IMR-90 (cell line): ENCODE results near the gene PIP5K1C. TPM values are rescaled to one million over a fixed set of nuclear protein-coding genes. Genes with fewer than 3 reads are reported as not detected.

Experiments
- ATAC-seq: fragments of 200-7000 bp; cut with Tn5 transposase; 2 replicates; pipeline ENCODE4 v1.9.1; 2020; ENCODE audit warnings: low read depth, mild to moderate bottlenecking, moderate library complexity
- BruUV-seq: library from RNA; stranded (reverse); fragments of 400-500 nt; replicated peaks from 2 replicates; lab custom pipeline; 2021; lab: Mats Ljungman, UMichigan
- CTCF ChIA-PET: fragments of 300-600 bp; formaldehyde crosslinking; extraction: SDS; loops from one replicate; lab custom pipeline; 2021; ENCODE audit warnings: antibody characterized with exemption; lab: Yijun Ruan, JAX
- POLR2A ChIA-PET: fragments of 300-600 bp; sonication (Branson Sonifier 250); formaldehyde crosslinking; loops from one replicate; lab custom pipeline; 2022; ENCODE audit warnings: antibody characterized with exemption; ENCODE audit not compliant: unreplicated experiment; lab: Charles Lee
- DNase-seq: peaks from one replicate; pipeline ENCODE4 v3.0.0; 2013
- H2AFZ ChIP-seq: replicated peaks from 2 replicates; pipeline ENCODE3; 2013; ENCODE audit warnings: low read length, mild to moderate bottlenecking; ENCODE audit not compliant: poor library complexity
- H2AK5ac ChIP-seq: 2 replicates; pipeline ENCODE4 v1.6.1; 2013; ENCODE audit warnings: low read depth, low read length, inconsistent platforms
- H2AK9ac ChIP-seq: replicated peaks from 2 replicates; pipeline ENCODE3; 2013; ENCODE audit warnings: mild to moderate bottlenecking, low read depth, low read length, moderate library complexity; ENCODE audit not compliant: poor library complexity
- H2BK120ac ChIP-seq: 2 replicates; pipeline ENCODE4 v1.6.1; 2013; ENCODE audit warnings: low read depth, low read length, inconsistent platforms
- H2BK15ac ChIP-seq: 3 replicates; pipeline ENCODE4 v1.6.1; 2013; ENCODE audit warnings: low read depth, low read length, inconsistent platforms
- H2BK20ac ChIP-seq: 2 replicates; pipeline ENCODE4 v1.6.1; 2013; ENCODE audit warnings: low read depth, mild to moderate bottlenecking, inconsistent platforms, low read length, moderate library complexity
- H2BK5ac ChIP-seq: 2 replicates; pipeline ENCODE4 v1.6.1; 2013; ENCODE audit warnings: mild to moderate bottlenecking, low read depth, low read length, inconsistent platforms; ENCODE audit not compliant: poor library complexity, severe bottlenecking
- H3K14ac ChIP-seq: replicated peaks from 2 replicates; pipeline ENCODE4 v1.6.1; 2013; ENCODE audit warnings: low read depth, low read length, inconsistent platforms
- H3K18ac ChIP-seq: 2 replicates; pipeline ENCODE4 v1.6.1; 2013; ENCODE audit warnings: low read depth, low read length, control low read depth
- H3K23ac ChIP-seq: 2 replicates; pipeline ENCODE4 v1.6.1; 2013; ENCODE audit warnings: low read depth, low read length, inconsistent platforms
- H3K27ac ChIP-seq: 2 replicates; pipeline ENCODE4 v1.5.1; 2013; ENCODE audit warnings: mild to moderate bottlenecking, control low read depth, low read length; ENCODE audit not compliant: insufficient read depth
- H3K27me3 ChIP-seq: 2 replicates; pipeline ENCODE4 v1.6.1; 2013; ENCODE audit warnings: low read length; ENCODE audit not compliant: control insufficient read depth, insufficient read depth
- H3K36me3 ChIP-seq: 2 replicates; pipeline ENCODE4 v1.6.1; 2013; ENCODE audit warnings: low read length, mixed read lengths; ENCODE audit not compliant: control insufficient read depth, insufficient read depth
- H3K4ac ChIP-seq: 2 replicates; pipeline ENCODE4 v1.6.1; 2013; ENCODE audit warnings: low read depth, low read length, inconsistent platforms
- H3K4me1 ChIP-seq: 2 replicates; pipeline ENCODE4 v1.6.1; 2013; ENCODE audit warnings: low read length, mixed read lengths; ENCODE audit not compliant: control insufficient read depth, insufficient read depth
- H3K4me2 ChIP-seq: 2 replicates; pipeline ENCODE4 v1.6.1; 2013; ENCODE audit warnings: low read depth, mild to moderate bottlenecking, control low read depth, low read length, moderate library complexity
- H3K4me3 ChIP-seq: 2 replicates; pipeline ENCODE4 v1.5.1; 2013; ENCODE audit warnings: low read depth, mild to moderate bottlenecking, control low read depth, low read length, moderate library complexity; ENCODE audit not compliant: insufficient read depth
- H3K56ac ChIP-seq: 2 replicates; pipeline ENCODE4 v1.6.1; 2013; ENCODE audit warnings: low read length, inconsistent platforms; ENCODE audit not compliant: insufficient read depth; ENCODE audit errors: extremely low read depth
- H3K79me1 ChIP-seq, 2 experiments: 2 replicates each; pipeline ENCODE4 v1.6.1; 2013; ENCODE audit warnings: low read length in 2 of 2, inconsistent platforms in 1 of 2, low read depth in 1 of 2
- H3K9ac ChIP-seq: 2 replicates; pipeline ENCODE4 v1.6.1; 2013; ENCODE audit warnings: low read depth, low read length, control low read depth
- H3K9me1 ChIP-seq: 2 replicates; pipeline ENCODE4 v1.6.1; 2013; ENCODE audit warnings: low read length, inconsistent platforms; ENCODE audit not compliant: insufficient read depth
- H3K9me3 ChIP-seq: 2 replicates; pipeline ENCODE4 v1.6.1; 2013; ENCODE audit warnings: low read length; ENCODE audit not compliant: control insufficient read depth, insufficient read depth
- H4K20me1 ChIP-seq: 2 replicates; pipeline ENCODE4 v1.6.1; 2013; ENCODE audit warnings: low read length, inconsistent platforms; ENCODE audit not compliant: insufficient read depth
- H4K5ac ChIP-seq: 2 replicates; pipeline ENCODE4 v1.6.1; 2013; ENCODE audit warnings: mild to moderate bottlenecking, low read depth, low read length, control low read depth
- H4K8ac ChIP-seq, 2 experiments: 2 replicates each; pipeline ENCODE4 v1.6.1; 2013; ENCODE audit warnings: low read depth in 2 of 2, low read length in 2 of 2, control low read depth in 1 of 2, inconsistent platforms in 1 of 2
- H4K91ac ChIP-seq: 2 replicates; pipeline ENCODE4 v1.6.1; 2013; ENCODE audit warnings: low read depth, low read length, inconsistent platforms; ENCODE audit not compliant: insufficient read depth
- BHLHE40 ChIP-seq: fragments of 150-350 bp; IDR thresholded peaks from 2 replicates; pipeline ENCODE4 v1.6.1; 2016; ENCODE audit warnings: mild to moderate bottlenecking, low read depth, low read length
- CEBPB ChIP-seq: IDR thresholded peaks from 2 replicates; pipeline ENCODE4 v1.6.1; 2012; ENCODE audit warnings: low read depth, low read length, improper control_type of control experiment
- CHD1 ChIP-seq: IDR thresholded peaks from 2 replicates; pipeline ENCODE4 v1.6.1; 2012; ENCODE audit warnings: low read depth, low read length, improper control_type of control experiment
- FOS ChIP-seq: fragments of 150-350 bp; IDR thresholded peaks from 2 replicates; pipeline ENCODE4 v1.6.1; 2016; ENCODE audit warnings: low read depth, low read length
- MAFK ChIP-seq: IDR thresholded peaks from 2 replicates; pipeline ENCODE4 v1.6.1; 2012; ENCODE audit warnings: low read depth, low read length, improper control_type of control experiment
- MAZ ChIP-seq: IDR thresholded peaks from 2 replicates; pipeline ENCODE4 v1.6.1; 2012; ENCODE audit warnings: low read depth, mild to moderate bottlenecking, low read length, improper control_type of control experiment, moderate library complexity, borderline replicate concordance
- MXI1 ChIP-seq: IDR thresholded peaks from 2 replicates; pipeline ENCODE4 v1.6.1; 2012; ENCODE audit warnings: low read depth, mild to moderate bottlenecking, low read length, moderate library complexity, borderline replicate concordance
- NFE2L2 ChIP-seq: fragments of 150-350 bp; IDR thresholded peaks from 2 replicates; pipeline ENCODE4 v1.6.1; 2016; ENCODE audit warnings: low read depth, mild to moderate bottlenecking, low read length
- POLR2A ChIP-seq: IDR thresholded peaks from 2 replicates; pipeline ENCODE4 v1.6.1; 2012; ENCODE audit warnings: mild to moderate bottlenecking, low read depth, low read length
- RAD21 ChIP-seq: IDR thresholded peaks from 2 replicates; pipeline ENCODE4 v1.6.1; 2012; ENCODE audit warnings: low read length, improper control_type of control experiment
- RCOR1 ChIP-seq: IDR thresholded peaks from 2 replicates; pipeline ENCODE4 v1.6.1; 2012; ENCODE audit warnings: mild to moderate bottlenecking, low read length, improper control_type of control experiment; ENCODE audit not compliant: insufficient replicate concordance
- RFX5 ChIP-seq: IDR thresholded peaks from 2 replicates; pipeline ENCODE4 v1.8.0; 2012; ENCODE audit warnings: low read depth, mild to moderate bottlenecking, low read length, moderate library complexity
- SMC3 ChIP-seq: fragments of 150-350 bp; IDR thresholded peaks from 2 replicates; pipeline ENCODE4 v1.6.1; 2016; ENCODE audit warnings: low read depth, mild to moderate bottlenecking, antibody characterized with exemption, low read length, moderate library complexity
- WGBS, 2 experiments: methylation state at CpG; one replicate each; pipeline versions ENCODE4 v1.1.5 to v1.1.7; 2013; ENCODE audit warnings: missing lambda C conversion rate in 2 of 2; ENCODE audit not compliant: insufficient read length in 1 of 2; ENCODE audit errors: extremely low coverage in 2 of 2; 5-methylcytosine and 5-hydroxymethylcytosine counted together
- dilution Hi-C: fragments of 300-500 bp; cut with HindIII; formaldehyde crosslinking; loops from one replicate; pipeline ENCODE4 v1.14.3; 2018; ENCODE audit warnings: low sequenced_read_pairs; ENCODE audit not compliant: unreplicated experiment
- in situ Hi-C: fragments of 300-500 bp; cut with MboI; formaldehyde crosslinking; loops from 3 replicates; pipeline ENCODE4 v1.14.3; 2019; ENCODE audit warnings: low sequenced_read_pairs, inconsistent platforms, mixed read lengths
- intact Hi-C: fragments of 100-400 bp; cut with micrococcal nuclease; formaldehyde crosslinking; loops from 2 replicates; pipeline ENCODE4 v1.10.0; 2022
- polyA plus RNA-seq, 3 experiments: library from polyadenylated mRNA; depleted of rRNA; stranded (reverse); fragments of >200 nt; gene quantifications; 2 replicates each; pipeline ENCODE4 v1.2.3, GENCODE V29; 2012; ENCODE audit warnings: low replicate concordance in 1 of 3
- total RNA-seq: library from RNA; depleted of rRNA; stranded (reverse); fragments of >200 nt; gene quantifications from 2 replicates; pipeline ENCODE4 v1.2.3, GENCODE V29; 2012
- TF ChIP-seq, protein P1 (sequence below): fragments of 150-350 bp; IDR thresholded peaks from 2 replicates; pipeline ENCODE4 v1.6.1; 2017; ENCODE audit warnings: mild to moderate bottlenecking, antibody characterized with exemption, low read length, low read depth
- TF ChIP-seq, protein P2 (sequence below): fragments of 150-350 bp; IDR thresholded peaks from 2 replicates; pipeline ENCODE4 v1.6.1; 2016; ENCODE audit warnings: low read depth, mild to moderate bottlenecking, low read length, moderate library complexity, borderline replicate concordance

Gene PIP5K1C
- total and polyA plus RNA-seq, 2 of the 4 experiments (the other 2 are of a cell fraction) = 13.6 to 23.3 TPM

DNA sequence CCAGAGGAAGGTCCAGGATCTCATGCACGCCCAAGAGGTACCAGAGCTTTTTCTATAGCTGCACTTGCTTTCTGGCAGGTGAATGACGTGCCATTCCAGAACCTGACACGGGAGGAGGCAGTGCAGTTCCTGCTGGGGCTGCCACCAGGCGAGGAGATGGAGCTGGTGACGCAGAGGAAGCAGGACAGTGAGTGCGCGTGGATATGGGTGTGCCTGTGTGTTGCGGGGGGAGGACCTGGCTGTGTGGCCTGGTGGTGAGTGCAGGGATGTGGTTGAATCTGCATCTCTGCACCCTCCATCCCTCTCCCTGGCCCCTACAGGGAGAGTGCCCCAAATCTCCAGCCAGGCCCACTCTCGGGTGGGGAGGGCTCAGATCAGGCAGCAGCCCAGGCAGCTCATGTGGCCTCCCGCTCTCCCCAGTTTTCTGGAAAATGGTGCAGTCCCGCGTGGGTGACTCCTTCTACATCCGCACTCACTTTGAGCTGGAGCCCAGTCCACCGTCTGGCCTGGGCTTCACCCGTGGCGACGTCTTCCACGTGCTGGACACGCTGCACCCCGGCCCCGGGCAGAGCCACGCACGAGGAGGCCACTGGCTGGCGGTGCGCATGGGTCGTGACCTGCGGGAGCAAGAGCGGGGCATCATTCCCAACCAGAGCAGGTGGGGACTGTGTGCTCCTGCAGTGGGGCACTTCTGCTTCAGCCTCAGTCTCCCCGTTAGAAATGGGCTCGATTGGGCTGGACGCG is 38.4 kb upstream of the PIP5K1C start:
- no peak overlapping the region for H2BK5ac ChIP-seq
- H3K9me3 ChIP-seq = peaks cover 2% of the 10 kb centered on the region; the same call in 1 of the 2 replicates
- H3K27me3 ChIP-seq = peaks cover 7% of the 10 kb centered on the region
- no peak overlapping the region for H3K23ac ChIP-seq
- ATAC-seq = no peak
- no peak overlapping the region for H2BK20ac ChIP-seq
- H4K8ac ChIP-seq = no peak overlapping the region
- H2AK5ac ChIP-seq = no peak overlapping the region
- H3K4ac ChIP-seq = no peak overlapping the region
- H2BK120ac ChIP-seq = no peak overlapping the region
- no peak overlapping the region for H4K91ac ChIP-seq
- no peak overlapping the region for H3K27ac ChIP-seq
- ChIA-PET CTCF (no interaction called here), POLR2A (interaction anchor here (1.0 kb wide), 1 partner anchor 24 kb away, joined by 4 read pairs; the partner anchor contains the start of gene MRPL54)
- no peak overlapping the region for H3K14ac ChIP-seq
- no peak overlapping the region for H2BK15ac ChIP-seq
- no peak overlapping the region for H3K56ac ChIP-seq
- no peaks in the 10 kb centered on the region for H3K4me1 ChIP-seq
- no peaks in the 10 kb centered on the region for H3K36me3 ChIP-seq
- no peak overlapping the region for H3K4me2 ChIP-seq
- H3K4me3 ChIP-seq = no peak overlapping the region
- intact Hi-C loops = no loop called here
- in situ Hi-C loops = no loop called here
- dilution Hi-C loops = no loop called here
- H4K20me1 ChIP-seq = no peaks in the 10 kb centered on the region
- BruUV-seq = no TSS peak
- H3K79me1 ChIP-seq = no peaks in the 10 kb centered on the region
- H4K5ac ChIP-seq = no peak overlapping the region
- WGBS, 2 experiments = 76% methylated on average over 16 of the region's 32 CpGs; no CpG with 5 or more reads in 1 of the 2 experiments
- H3K18ac ChIP-seq = no peak overlapping the region
- no peak overlapping the region for H3K9ac ChIP-seq
- H2AFZ ChIP-seq = no peak overlapping the region
- no peak for DNase-seq
- peaks cover 8% of the 10 kb centered on the region; the same call in 1 of the 2 replicates for H3K9me1 ChIP-seq
- no peak overlapping the region for H2AK9ac ChIP-seq
- TF ChIP-seq MXI1 (no peak), RCOR1 (no peak), MAZ (no peak), CHD1 (no peak), RFX5 (no peak), BHLHE40 (no peak), RAD21 (no peak), MAFK (no peak), NFE2L2 (no peak), CEBPB (no peak), POLR2A (no peak), FOS (no peak), SMC3 (no peak)
- TF ChIP-seq, protein P1, sequence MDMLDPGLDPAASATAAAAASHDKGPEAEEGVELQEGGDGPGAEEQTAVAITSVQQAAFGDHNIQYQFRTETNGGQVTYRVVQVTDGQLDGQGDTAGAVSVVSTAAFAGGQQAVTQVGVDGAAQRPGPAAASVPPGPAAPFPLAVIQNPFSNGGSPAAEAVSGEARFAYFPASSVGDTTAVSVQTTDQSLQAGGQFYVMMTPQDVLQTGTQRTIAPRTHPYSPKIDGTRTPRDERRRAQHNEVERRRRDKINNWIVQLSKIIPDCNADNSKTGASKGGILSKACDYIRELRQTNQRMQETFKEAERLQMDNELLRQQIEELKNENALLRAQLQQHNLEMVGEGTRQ = no peak
- TF ChIP-seq, protein P2, sequence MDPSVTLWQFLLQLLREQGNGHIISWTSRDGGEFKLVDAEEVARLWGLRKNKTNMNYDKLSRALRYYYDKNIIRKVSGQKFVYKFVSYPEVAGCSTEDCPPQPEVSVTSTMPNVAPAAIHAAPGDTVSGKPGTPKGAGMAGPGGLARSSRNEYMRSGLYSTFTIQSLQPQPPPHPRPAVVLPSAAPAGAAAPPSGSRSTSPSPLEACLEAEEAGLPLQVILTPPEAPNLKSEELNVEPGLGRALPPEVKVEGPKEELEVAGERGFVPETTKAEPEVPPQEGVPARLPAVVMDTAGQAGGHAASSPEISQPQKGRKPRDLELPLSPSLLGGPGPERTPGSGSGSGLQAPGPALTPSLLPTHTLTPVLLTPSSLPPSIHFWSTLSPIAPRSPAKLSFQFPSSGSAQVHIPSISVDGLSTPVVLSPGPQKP = no peak
